ENCODE data around the gene CROCC2.

CROCC2 gene

GRCh38 chr2:240951045-240951594 is 45.0 kb downstream of the CROCC2 start:
- no peak overlapping the region for H3K4me3 ChIP-seq (ENCODE audit: low read depth, low read length)
- CTCF ChIA-PET, result interaction anchor here (0.9 kb wide), 1 partner anchor 9 kb away, joined by 3 read pairs; no protein-coding TSS in a partner anchor
- POLR2A ChIA-PET, result no interaction called here
- DNase-seq (ENCODE audit: low read depth, low spot score), result no peak
- no peak for TF ChIP-seq CTCF (IDR thresholded peaks at IDR 0.05; ENCODE audit: insufficient read depth, low read length, missing control alignments)

GRCh38 chr2:240952496-240953246 is 46.5 kb downstream of the CROCC2 start:
- CTCF ChIA-PET, result no interaction called here
- no peak for DNase-seq (ENCODE audit: low read depth, low spot score)
- POLR2A ChIA-PET, result no interaction called here
- no peak for TF ChIP-seq CTCF (IDR thresholded peaks at IDR 0.05; ENCODE audit: insufficient read depth, low read length, missing control alignments)
- H3K4me3 ChIP-seq (ENCODE audit: low read depth, low read length), result no peak overlapping the region

DNA sequence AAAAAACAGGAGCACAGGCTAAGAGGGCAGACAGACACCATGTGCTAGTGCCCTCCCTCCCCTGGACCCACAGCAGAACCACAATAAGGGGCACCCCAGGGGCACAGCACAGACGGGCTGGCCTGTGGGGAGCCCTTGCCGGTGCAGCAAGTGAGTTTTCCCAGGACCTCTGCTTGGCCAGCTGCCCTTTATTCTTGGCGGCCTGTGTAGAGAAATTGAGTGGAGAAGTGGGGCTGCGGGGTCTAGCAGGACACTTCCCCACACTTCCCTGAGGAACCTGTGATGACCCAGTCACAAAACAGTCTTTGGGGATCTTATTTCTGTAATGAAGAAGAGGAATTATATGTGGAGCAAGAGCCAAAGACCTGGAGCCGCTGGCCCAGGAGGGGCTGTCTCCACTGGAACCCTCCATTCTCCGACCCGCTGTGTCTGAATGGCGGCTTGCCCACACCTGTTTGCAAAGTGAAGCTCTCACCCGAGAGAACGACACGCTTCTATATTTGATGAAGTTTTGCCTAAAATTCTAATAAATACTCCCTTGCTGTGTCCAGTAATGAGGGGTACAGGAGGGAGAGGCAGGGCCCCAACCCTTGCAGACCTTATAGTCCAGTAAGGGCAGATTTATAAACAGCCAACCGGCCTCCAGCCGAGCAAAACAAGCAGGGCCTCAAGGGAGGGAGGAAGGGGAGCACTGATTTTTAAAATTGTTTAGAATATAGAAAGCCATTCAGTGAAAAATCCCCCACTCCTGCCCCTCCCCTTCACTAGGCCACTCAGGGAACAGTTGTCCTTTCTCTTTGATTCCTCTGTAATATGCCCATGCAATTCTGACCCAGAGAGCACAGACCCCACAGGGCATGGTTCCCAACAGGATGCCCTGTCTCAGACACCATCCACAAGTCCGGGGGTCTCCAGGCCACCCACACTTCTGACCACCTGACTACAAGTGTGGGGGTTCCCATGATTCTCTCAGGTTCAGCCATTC is 47.6 kb downstream of the CROCC2 start:
- ChIA-PET CTCF (no interaction called here), POLR2A (no interaction called here)
- H3K4me3 ChIP-seq (ENCODE audit: low read depth, low read length), result no peak overlapping the region
- DNase-seq (ENCODE audit: low read depth, low spot score), result no peak
- no peak for TF ChIP-seq CTCF (IDR thresholded peaks at IDR 0.05; ENCODE audit: insufficient read depth, low read length, missing control alignments)

- DNase-seq (ENCODE audit: low read depth, low spot score), result no peak
- ChIA-PET POLR2A (no interaction called here), CTCF (interaction anchor here (1.1 kb wide), 1 partner anchor 41 kb away, joined by 3 read pairs; no protein-coding TSS in a partner anchor)
- H3K4me3 ChIP-seq (ENCODE audit: low read depth, low read length), result no peak overlapping the region
- no peak for TF ChIP-seq CTCF (IDR thresholded peaks at IDR 0.05; ENCODE audit: insufficient read depth, low read length, missing control alignments)
Observed at GRCh38 chr2:240954436-240955305, 48.5 kb downstream of the CROCC2 start.

DNA sequence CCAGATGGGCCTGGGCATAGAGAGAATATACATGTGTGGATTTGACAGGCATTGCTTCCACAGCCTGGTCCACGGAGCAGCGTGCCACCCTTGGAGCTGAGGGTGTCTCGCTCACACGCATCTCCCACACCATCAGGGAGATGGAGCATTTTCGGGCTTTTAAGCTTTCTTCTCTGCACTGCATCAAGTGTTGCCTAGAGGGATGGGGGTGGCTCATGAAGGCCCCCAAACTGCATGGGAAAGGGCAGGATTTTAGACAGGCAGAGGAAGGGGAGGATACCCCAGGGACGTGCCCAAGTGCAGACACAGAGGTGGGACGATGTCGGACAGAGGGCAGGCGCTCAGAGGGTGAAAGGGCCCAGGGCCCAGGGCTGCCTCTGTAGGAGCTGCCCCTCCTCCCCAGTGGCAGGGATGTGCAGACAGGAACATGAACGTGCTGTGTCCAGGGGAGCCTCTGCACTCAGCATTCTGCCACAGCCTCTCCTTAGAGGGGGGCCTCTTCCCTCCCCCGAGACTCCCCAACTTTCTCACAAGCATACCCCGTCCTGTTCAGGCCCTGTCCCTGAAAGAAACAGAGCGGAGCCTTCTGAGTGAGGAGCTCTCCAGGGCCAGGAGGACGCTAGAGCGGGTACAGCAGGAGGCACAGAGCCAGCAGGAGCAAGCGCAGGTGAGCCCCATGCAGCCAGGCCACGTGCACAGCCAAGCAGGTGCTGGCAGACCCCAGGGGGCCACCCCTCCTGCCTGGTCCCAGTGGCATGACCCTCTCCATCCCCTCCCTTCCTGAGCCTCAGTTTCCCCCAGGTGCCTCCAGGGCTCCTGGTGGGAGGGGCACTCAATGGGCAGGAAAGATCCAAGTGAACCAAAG is 49.4 kb downstream of the CROCC2 start:
- no peak for DNase-seq (ENCODE audit: low read depth, low spot score)
- POLR2A ChIA-PET, result no interaction called here
- CTCF ChIA-PET, result interaction anchor here (1.1 kb wide), 1 partner anchor 42 kb away, joined by 3 read pairs; no protein-coding TSS in a partner anchor
- no peak overlapping the region for H3K4me3 ChIP-seq (ENCODE audit: low read depth, low read length)
- no peak for TF ChIP-seq CTCF (IDR thresholded peaks at IDR 0.05; ENCODE audit: insufficient read depth, low read length, missing control alignments)
